ENCODE data around the gene HSD17B14.
A peak's percentile ranks its signal among the peaks of the same experiment; 100 is the strongest.
"Not testable (repeated sequence)": the region's sequence is repeated elsewhere in the genome, so short reads cannot be mapped to it uniquely, and the experiment has no call there.

HSD17B14 gene

GRCh38 chr19:48836089-48837017 lies at the start of gene HSD17B14:
TSS of gene HSD17B14 (minus strand) at chr19:48836491. CDS start at chr19:48836411, 80 bp downstream.
- no peak for TF ChIP-seq CTCF (IDR thresholded peaks at IDR 0.05)
- Histone ChIP-seq H3K9me3 (no peaks in the 10 kb centered on the region), H3K27ac (peak within 1 kb of the TSS; percentile 83 to 85), H3K4me3 (peak within 1 kb of the TSS; percentile 44 to 59), H3K36me3 (peaks cover 0 to 30% (median 3%) of the 10 kb centered on the region in 3 donors), H3K4me1 (peaks cover 0 to 24% (median 13%) of the 10 kb centered on the region in 4 donors), H3K27me3 (no peaks in the 10 kb centered on the region)
- DNase-seq, result peak; percentile 65 to 80
- intact Hi-C loops (cut with DNase I; ENCODE audit: low total_unique reads), result loop anchor here (10.0 kb wide), 1 partner anchor 192 kb away; the partner anchor contains the start of gene CA11

GRCh38 chr19:48883726-48884125 lies 47.4 kb upstream of the HSD17B14 start:
- no peaks in the 10 kb centered on the region for H3K27me3 ChIP-seq
- H3K9me3 ChIP-seq, result no peaks in the 10 kb centered on the region
- DNase-seq, result no peak
- intact Hi-C loops (cut with DNase I; ENCODE audit: low total_unique reads), result no loop called here
- no peak overlapping the region for H3K4me3 ChIP-seq
- no peak for TF ChIP-seq CTCF (IDR thresholded peaks at IDR 0.05)
- peaks cover 0 to 12% (median 0%) of the 10 kb centered on the region in 3 donors for H3K36me3 ChIP-seq
- H3K27ac ChIP-seq, result no peak overlapping the region
- H3K4me1 ChIP-seq, result peaks cover 0 to 12% (median 5%) of the 10 kb centered on the region in 4 donors

GRCh38 chr19:48881741-48882657 lies 45.7 kb upstream of the HSD17B14 start:
- Histone ChIP-seq H3K9me3 (no peaks in the 10 kb centered on the region), H3K4me3 (no peak overlapping the region), H3K27me3 (no peaks in the 10 kb centered on the region), H3K4me1 (peaks cover 0 to 29% (median 16%) of the 10 kb centered on the region in 4 donors), H3K36me3 (peaks cover 10 to 28% (median 11%) of the 10 kb centered on the region in 3 donors), H3K27ac (peak overlapping the region in 1 of 2 donors; percentile 37)
- intact Hi-C loops (cut with DNase I; ENCODE audit: low total_unique reads), result no loop called here
- no peak for DNase-seq
- no peak for TF ChIP-seq CTCF (IDR thresholded peaks at IDR 0.05)

GRCh38 chr19:48879696-48880095 lies 43.4 kb upstream of the HSD17B14 start:
- H3K4me3 ChIP-seq, DNase-seq, H3K27me3 ChIP-seq, H3K9me3 ChIP-seq: not testable (repeated sequence)
- peaks cover 27 to 46% (median 30%) of the 10 kb centered on the region in 3 donors for H3K36me3 ChIP-seq
- intact Hi-C loops (cut with DNase I; ENCODE audit: low total_unique reads), result loop anchor here (10.0 kb wide), 1 partner anchor 85 kb away; the partner anchor contains the start of gene FTL
- H3K4me1 ChIP-seq, result peaks cover 0 to 46% (median 31%) of the 10 kb centered on the region in 4 donors
- H3K27ac ChIP-seq, result peak overlapping the region; percentile 33 to 99

GRCh38 chr19:48879025-48879637 lies 42.8 kb upstream of the HSD17B14 start:
- no peak overlapping the region for H3K4me3 ChIP-seq
- H3K27ac ChIP-seq, result peak overlapping the region; percentile 99 to 100
- intact Hi-C loops (cut with DNase I; ENCODE audit: low total_unique reads), result loop anchor here (10.0 kb wide), 1 partner anchor 86 kb away; the partner anchor contains the start of gene FTL
- no peaks in the 10 kb centered on the region for H3K9me3 ChIP-seq
- H3K36me3 ChIP-seq, result peaks cover 32 to 52% (median 36%) of the 10 kb centered on the region in 3 donors
- DNase-seq, result no peak
- no peak for TF ChIP-seq CTCF (IDR thresholded peaks at IDR 0.05)
- peaks cover 0 to 49% (median 33%) of the 10 kb centered on the region in 4 donors for H3K4me1 ChIP-seq
- H3K27me3 ChIP-seq, result no peaks in the 10 kb centered on the region
